HepG2 (cell line): ENCODE measurements around the gene MAFB. TPM values are rescaled to one million over a fixed set of nuclear protein-coding genes. Genes with fewer than 3 reads are reported as not detected.

ENCODE experiments used
- ATAC-seq: fragments of 200-7000 bp; cut with Tn5 transposase; 3 replicates; pipeline ENCODE4 v1.9.1; 2020; ENCODE audit warnings: mild to moderate bottlenecking, moderate library complexity
- BruUV-seq: library from RNA; stranded (reverse); fragments of 400-500 nt; replicated peaks from 2 replicates; lab custom pipeline; 2021; lab: Mats Ljungman, UMichigan
- CTCF ChIA-PET: fragments of 300-600 bp; formaldehyde crosslinking; extraction: SDS; loops from one replicate; lab custom pipeline; 2021; ENCODE audit warnings: low total read pairs, inconsistent platforms, low intra/inter-chr PET ratio; lab: Yijun Ruan, JAX
- POLR2A ChIA-PET: fragments of 350-600 bp; sonication (Branson Sonifier 250); formaldehyde crosslinking; loops from one replicate; lab custom pipeline; 2020; ENCODE audit warnings: antibody characterized with exemption, inconsistent platforms; lab: Yijun Ruan, JAX
- DNase-seq: peaks from one replicate; pipeline ENCODE4 v3.0.0-alpha.2; 2015; ENCODE audit warnings: low spot score
- FAIRE-seq: peaks from 3 replicates; lab custom pipeline; 2011; peaks lifted over from hg19 to GRCh38; lab: Jason Lieb, UNC
- H2AFZ ChIP-seq: one replicate; pipeline ENCODE4 v1.6.1; 2011; ENCODE audit warnings: low read length, inconsistent platforms
- H3K27ac ChIP-seq: fragments of 300-600 bp; 3 replicates; pipeline ENCODE4 v1.8.0; 2011; ENCODE audit warnings: mixed run types, mild to moderate bottlenecking, mixed read lengths, low read length, inconsistent platforms; ENCODE audit not compliant: insufficient read depth; ENCODE audit errors: extremely low read length
- H3K27me3 ChIP-seq, 2 experiments: fragments of 200-600 bp in 1 of 2; 2 replicates in 1 of 2; 3 replicates in 1 of 2; pipeline versions ENCODE4 v1.6.0 to v1.8.0; 2011; ENCODE audit warnings: low read length in 2 of 2, mild to moderate bottlenecking in 2 of 2, moderate library complexity in 2 of 2, inconsistent platforms in 1 of 2; ENCODE audit not compliant: insufficient read depth in 2 of 2, control insufficient read depth in 1 of 2
- H3K36me3 ChIP-seq, 2 experiments: fragments of 200-600 bp in 1 of 2; replicated peaks in 1 of 2; 2 replicates in 1 of 2; 3 replicates in 1 of 2; pipeline versions ENCODE4 v1.5.1 to v1.8.0; 2011; ENCODE audit warnings: low read length in 2 of 2, inconsistent platforms in 1 of 2; ENCODE audit not compliant: insufficient read depth in 2 of 2, control insufficient read depth in 1 of 2
- H3K4me1 ChIP-seq: 2 replicates; pipeline ENCODE4 v1.5.1; 2012; ENCODE audit warnings: low read length, inconsistent platforms; ENCODE audit not compliant: insufficient read depth
- H3K4me2 ChIP-seq: 2 replicates; pipeline ENCODE4 v1.6.0; 2011; ENCODE audit warnings: low read depth, low read length, inconsistent platforms
- H3K4me3 ChIP-seq, 3 experiments: fragments of 200-600 bp in 1 of 3; sonication (generic), shearing (Covaris generic) in 1 of 3; replicated peaks in 1 of 3; 2 replicates each; pipeline ENCODE4 v1.5.1; 2011 to 2016; ENCODE audit warnings: low read length in 3 of 3, inconsistent platforms in 2 of 3, low read depth in 2 of 3, mild to moderate bottlenecking in 2 of 3, control low read depth in 1 of 3, mixed read lengths in 1 of 3; ENCODE audit not compliant: insufficient read depth in 1 of 3
- H3K79me2 ChIP-seq: one replicate; pipeline ENCODE4 v1.6.1; 2011; ENCODE audit warnings: low read length, inconsistent platforms; ENCODE audit not compliant: insufficient read depth
- H3K9ac ChIP-seq: 2 replicates; pipeline ENCODE4 v1.6.0; 2011; ENCODE audit warnings: mild to moderate bottlenecking, low read depth, low read length, inconsistent platforms; ENCODE audit not compliant: insufficient read depth
- H3K9me3 ChIP-seq: 2 replicates; pipeline ENCODE4 v1.5.1; 2012; ENCODE audit warnings: mild to moderate bottlenecking, low read length
- H4K20me1 ChIP-seq: 2 replicates; pipeline ENCODE4 v1.6.0; 2011; ENCODE audit warnings: inconsistent platforms, mild to moderate bottlenecking, low read length, moderate library complexity; ENCODE audit not compliant: insufficient read depth
- HOXA3 ChIP-seq: sonication (generic); formaldehyde crosslinking; IDR thresholded peaks from 2 replicates; pipeline ENCODE4 v1.5.0; 2020; ENCODE audit warnings: missing genetic modification reagents
- JUND ChIP-seq: sonication (generic); formaldehyde crosslinking; IDR thresholded peaks from 2 replicates; pipeline ENCODE4 v1.8.0; 2022; ENCODE audit warnings: mild to moderate bottlenecking, missing genetic modification reagents
- NR2F1 ChIP-seq, 2 experiments: fragments of 450-650 bp in 1 of 2; formaldehyde crosslinking in 1 of 2; IDR thresholded peaks; 2 replicates each; pipeline versions ENCODE4 v1.5.0 to v1.6.1; 2016 to 2020; ENCODE audit warnings: mild to moderate bottlenecking in 1 of 2, missing compliant biosample characterization in 1 of 2, missing genetic modification reagents in 1 of 2, moderate library complexity in 1 of 2
- PCBP1 ChIP-seq: fragments of 200-400 bp; formaldehyde crosslinking; IDR thresholded peaks from 2 replicates; pipeline ENCODE4 v1.6.1; 2017; ENCODE audit warnings: mild to moderate bottlenecking, low read depth, low read length, borderline replicate concordance
- RFX3 ChIP-seq: IDR thresholded peaks from 2 replicates; pipeline ENCODE4 v1.6.1; 2016; ENCODE audit warnings: missing biosample characterization, missing genetic modification reagents
- SALL1 ChIP-seq: sonication (generic); formaldehyde crosslinking; IDR thresholded peaks from 2 replicates; pipeline ENCODE4 v1.8.0; 2022; ENCODE audit warnings: mild to moderate bottlenecking, missing genetic modification reagents
- SAP130 ChIP-seq: IDR thresholded peaks from 2 replicates; pipeline ENCODE4 v1.6.1; 2016; ENCODE audit warnings: low read depth
- SOX13 ChIP-seq, 3 experiments: fragments of 450-650 bp in 1 of 3; sonication (generic) in 1 of 3; formaldehyde crosslinking in 1 of 3; IDR thresholded peaks in 2 of 3; conservative IDR thresholded peaks in 1 of 3; 2 replicates each; pipeline versions ENCODE4 v1.5.0 to v1.6.1; 2016 to 2020; ENCODE audit warnings: antibody characterized with exemption in 1 of 3, mild to moderate bottlenecking in 1 of 3, missing compliant biosample characterization in 1 of 3, missing genetic modification reagents in 1 of 3, moderate library complexity in 1 of 3
- TBX3 ChIP-seq: fragments of 450-650 bp; IDR thresholded peaks from 2 replicates; pipeline ENCODE4 v1.6.1; 2017; ENCODE audit warnings: antibody characterized with exemption, mild to moderate bottlenecking, inconsistent platforms, borderline replicate concordance
- XRCC5 ChIP-seq: fragments of 200-400 bp; formaldehyde crosslinking; optimal IDR thresholded peaks from 2 replicates; pipeline ENCODE3; 2017; ENCODE audit warnings: mild to moderate bottlenecking, low read length
- ZNF33B ChIP-seq: sonication (generic); formaldehyde crosslinking; IDR thresholded peaks from 2 replicates; pipeline ENCODE4 v1.5.1; 2020; ENCODE audit warnings: mild to moderate bottlenecking, missing genetic modification reagents
- ZNF543 ChIP-seq: sonication (generic); formaldehyde crosslinking; IDR thresholded peaks from 2 replicates; pipeline ENCODE4 v1.4.0; 2020; ENCODE audit warnings: mild to moderate bottlenecking, missing genetic modification reagents
- ZNF616 ChIP-seq: sonication (generic); formaldehyde crosslinking; IDR thresholded peaks from 2 replicates; pipeline ENCODE4 v1.5.0; 2020; ENCODE audit warnings: low read depth, mild to moderate bottlenecking, missing genetic modification reagents
- ZNF737 ChIP-seq: sonication (generic); formaldehyde crosslinking; IDR thresholded peaks from 2 replicates; pipeline ENCODE4 v1.5.0; 2020; ENCODE audit warnings: missing genetic modification reagents, mild to moderate bottlenecking, borderline replicate concordance
- WGBS: methylation state at CpG from one replicate; pipeline ENCODE4 v1.1.6; 2017; ENCODE audit warnings: low lambda C conversion rate; 5-methylcytosine and 5-hydroxymethylcytosine counted together
- in situ Hi-C: cut with HindIII; loops from 2 replicates; pipeline ENCODE4 v1.10.0; 2017; ENCODE audit warnings: low pct_unique_long_range_greater_than_20kb; ENCODE audit not compliant: extremely low pct_ligation_motif_present
- intact Hi-C: fragments of 100-400 bp; cut with micrococcal nuclease; formaldehyde crosslinking; loops from one replicate; pipeline ENCODE4 v1.10.0; 2022; ENCODE audit not compliant: unreplicated experiment
- polyA plus RNA-seq, 8 experiments: library from polyadenylated mRNA; depleted of rRNA in 3 of 8; stranded (reverse) in 7 of 8; unstranded in 1 of 8; fragments of >200 nt; fragmentation: Illumina TruSeq in 4 of 8; extraction: Trizol in 4 of 8; gene quantifications; 2 replicates each; pipeline versions ENCODE4 v1.2.1 to v1.2.3, GENCODE V29; 2011 to 2016; ENCODE audit warnings: low read depth in 4 of 8, missing spikeins in 1 of 8, mixed read lengths in 1 of 8; ENCODE audit not compliant: insufficient read depth in 1 of 8
- total RNA-seq, 5 experiments: library from RNA; depleted of rRNA; stranded (reverse); fragments of >200 nt; fragmentation: Illumina TruSeq; extraction: Trizol; gene quantifications; 2 replicates each; pipeline ENCODE4 v1.2.3, GENCODE V29; 2016; ENCODE audit warnings: low read depth in 1 of 5
- TF ChIP-seq, protein P1 (sequence below): sonication (generic); formaldehyde crosslinking; IDR thresholded peaks from 2 replicates; pipeline ENCODE4 v1.4.0; 2020; ENCODE audit warnings: missing genetic modification reagents
- TF ChIP-seq, protein P2 (sequence below): sonication (generic); formaldehyde crosslinking; IDR thresholded peaks from 2 replicates; pipeline ENCODE4 v1.5.0; 2020; ENCODE audit warnings: missing genetic modification reagents
- TF ChIP-seq, protein P3 (sequence below): IDR thresholded peaks from 2 replicates; pipeline ENCODE4 v1.6.1; 2018; ENCODE audit warnings: missing genetic modification reagents, mild to moderate bottlenecking, missing compliant biosample characterization
- TF ChIP-seq, protein P4 (sequence below): sonication (generic); IDR thresholded peaks from 2 replicates; pipeline ENCODE4 v1.6.1; 2016; ENCODE audit warnings: low read depth, borderline replicate concordance

MAFB gene
- total and polyA plus RNA-seq, 2 of the 13 experiments (the other 11 are each of a cell fraction or from before 2014, with no cell fraction given) = 0.08 to 0.11 TPM

DNA sequence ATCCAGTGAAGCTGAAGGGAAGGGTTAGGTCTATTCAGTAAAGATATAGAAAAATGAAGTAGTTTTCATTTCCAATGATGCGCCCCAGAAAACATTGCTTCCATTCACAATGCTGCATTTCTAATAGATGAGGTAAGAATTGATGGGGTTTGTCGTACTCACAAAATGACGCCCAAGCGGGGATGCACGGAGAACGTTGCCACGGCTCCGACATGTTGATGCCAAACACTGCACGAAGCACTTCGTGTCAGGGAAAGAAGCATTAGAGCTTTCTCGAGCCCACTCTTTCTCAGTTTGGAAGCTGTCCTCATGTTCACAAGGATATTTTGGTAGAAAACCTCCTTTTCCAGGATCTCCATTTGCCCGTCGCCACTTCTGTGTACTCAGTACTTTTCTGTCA is 21.6 kb upstream of the MAFB start (continued):
- TF ChIP-seq ZNF737 (CRISPR knock-in tag) (no peak), NR2F1 (CRISPR knock-in tag; IDR thresholded peaks at IDR 0.05) (no peak), ZNF33B (CRISPR knock-in tag) (no peak)
- TF ChIP-seq, protein P1, sequence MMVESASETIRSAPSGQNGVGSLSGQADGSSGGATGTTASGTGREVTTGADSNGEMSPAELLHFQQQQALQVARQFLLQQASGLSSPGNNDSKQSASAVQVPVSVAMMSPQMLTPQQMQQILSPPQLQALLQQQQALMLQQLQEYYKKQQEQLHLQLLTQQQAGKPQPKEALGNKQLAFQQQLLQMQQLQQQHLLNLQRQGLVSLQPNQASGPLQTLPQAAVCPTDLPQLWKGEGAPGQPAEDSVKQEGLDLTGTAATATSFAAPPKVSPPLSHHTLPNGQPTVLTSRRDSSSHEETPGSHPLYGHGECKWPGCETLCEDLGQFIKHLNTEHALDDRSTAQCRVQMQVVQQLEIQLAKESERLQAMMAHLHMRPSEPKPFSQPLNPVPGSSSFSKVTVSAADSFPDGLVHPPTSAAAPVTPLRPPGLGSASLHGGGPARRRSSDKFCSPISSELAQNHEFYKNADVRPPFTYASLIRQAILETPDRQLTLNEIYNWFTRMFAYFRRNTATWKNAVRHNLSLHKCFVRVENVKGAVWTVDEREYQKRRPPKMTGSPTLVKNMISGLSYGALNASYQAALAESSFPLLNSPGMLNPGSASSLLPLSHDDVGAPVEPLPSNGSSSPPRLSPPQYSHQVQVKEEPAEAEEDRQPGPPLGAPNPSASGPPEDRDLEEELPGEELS (CRISPR knock-in tag) = no peak
- TF ChIP-seq, protein P2, sequence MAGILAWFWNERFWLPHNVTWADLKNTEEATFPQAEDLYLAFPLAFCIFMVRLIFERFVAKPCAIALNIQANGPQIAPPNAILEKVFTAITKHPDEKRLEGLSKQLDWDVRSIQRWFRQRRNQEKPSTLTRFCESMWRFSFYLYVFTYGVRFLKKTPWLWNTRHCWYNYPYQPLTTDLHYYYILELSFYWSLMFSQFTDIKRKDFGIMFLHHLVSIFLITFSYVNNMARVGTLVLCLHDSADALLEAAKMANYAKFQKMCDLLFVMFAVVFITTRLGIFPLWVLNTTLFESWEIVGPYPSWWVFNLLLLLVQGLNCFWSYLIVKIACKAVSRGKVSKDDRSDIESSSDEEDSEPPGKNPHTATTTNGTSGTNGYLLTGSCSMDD (CRISPR knock-in tag) = no peak

DNA sequence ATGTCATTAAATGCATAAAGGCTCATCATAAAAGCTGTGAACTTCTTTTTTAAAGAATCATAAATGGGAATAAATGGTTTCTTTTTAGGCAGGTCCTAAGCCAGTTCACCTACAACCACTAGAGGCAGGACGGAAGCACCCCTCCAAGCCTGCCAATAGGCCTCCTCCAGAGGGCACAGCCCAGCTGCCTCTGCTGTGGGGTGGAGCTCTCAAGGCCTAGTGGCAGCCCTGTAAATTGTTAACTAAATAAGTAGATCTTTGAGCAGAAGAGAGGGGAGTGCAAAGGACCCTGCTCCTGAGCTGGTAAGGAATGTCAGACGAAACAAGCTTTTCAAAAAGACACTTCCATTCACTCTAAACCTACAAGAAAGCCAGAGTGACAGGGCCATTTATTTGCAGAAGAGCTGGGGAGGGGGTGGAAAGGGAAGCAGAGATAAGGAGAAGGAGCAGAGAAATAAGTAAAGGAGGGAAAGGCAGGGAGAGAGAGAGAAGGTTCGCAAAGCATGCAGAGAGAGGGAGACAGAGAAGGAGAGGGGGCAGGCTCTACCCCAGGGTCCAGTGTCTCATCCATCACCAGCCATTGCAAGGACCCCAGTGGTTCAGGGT is 18.0 kb upstream of the MAFB start:
- DNase-seq (peak; percentile 91), ATAC-seq (peak; percentile 100), FAIRE-seq (peak; percentile 98)
- no peaks in the 10 kb centered on the region for H3K79me2 ChIP-seq
- in situ Hi-C loops (no loop called here), intact Hi-C loops (loop anchor here (2.0 kb wide), 1 partner anchor 240 kb away; no protein-coding TSS in a partner anchor)
- peak overlapping the region; percentile 19 for H3K27ac ChIP-seq
- peaks cover 0 to 7% of the 10 kb centered on the region in 2 experiments; a peak in 2 of 5 replicates for H3K27me3 ChIP-seq
- H3K4me3 ChIP-seq = peak overlapping the region in 2 of 3 experiments; percentile 3 to 32; a peak in 2 of 6 replicates
- no peaks in the 10 kb centered on the region for H3K9me3 ChIP-seq
- H3K4me1 ChIP-seq = peaks cover 21% of the 10 kb centered on the region
- WGBS = 2% methylated on average over 3 of the region's 3 CpGs
- peak overlapping the region; percentile 67 for H3K4me2 ChIP-seq
- ChIA-PET POLR2A (interaction anchor here (1.2 kb wide), 1 partner anchor 18 kb away, joined by 4 read pairs; the partner anchor contains the start of gene MAFB), CTCF (no interaction called here)
- no peak overlapping the region for H2AFZ ChIP-seq
- no peaks in the 10 kb centered on the region for H4K20me1 ChIP-seq
- BruUV-seq = no TSS peak
- no peaks in the 10 kb centered on the region for H3K36me3 ChIP-seq
- H3K9ac ChIP-seq = no peak overlapping the region
- TF ChIP-seq, protein P3, sequence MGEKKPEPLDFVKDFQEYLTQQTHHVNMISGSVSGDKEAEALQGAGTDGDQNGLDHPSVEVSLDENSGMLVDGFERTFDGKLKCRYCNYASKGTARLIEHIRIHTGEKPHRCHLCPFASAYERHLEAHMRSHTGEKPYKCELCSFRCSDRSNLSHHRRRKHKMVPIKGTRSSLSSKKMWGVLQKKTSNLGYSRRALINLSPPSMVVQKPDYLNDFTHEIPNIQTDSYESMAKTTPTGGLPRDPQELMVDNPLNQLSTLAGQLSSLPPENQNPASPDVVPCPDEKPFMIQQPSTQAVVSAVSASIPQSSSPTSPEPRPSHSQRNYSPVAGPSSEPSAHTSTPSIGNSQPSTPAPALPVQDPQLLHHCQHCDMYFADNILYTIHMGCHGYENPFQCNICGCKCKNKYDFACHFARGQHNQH (CRISPR knock-in tag) = no peak
- TF ChIP-seq HOXA3 = peak; percentile 53; the same call in 1 of the 2 replicates
- TF ChIP-seq ZNF543 = peak; percentile 93
- no peak for TF ChIP-seq ZNF616 (CRISPR knock-in tag)
- no peak for TF ChIP-seq PCBP1
- TF ChIP-seq JUND = no peak
- no peak for TF ChIP-seq TBX3
- no peak for TF ChIP-seq SOX13 (IDR thresholded peaks at IDR 0.05)
- TF ChIP-seq SOX13 (CRISPR knock-in tag; conservative IDR thresholded peaks at IDR 0.05 in 1 of 2, IDR thresholded peaks at IDR 0.05 in 1 of 2) = peak in 1 of 2 experiments; percentile 13; a peak in 1 of 4 replicates
- TF ChIP-seq RFX3 (CRISPR knock-in tag) = no peak
- peak; percentile 38 for TF ChIP-seq SAP130 (CRISPR knock-in tag)
- peak; percentile 43; the same call in 1 of the 2 replicates for TF ChIP-seq SALL1
- TF ChIP-seq, protein P4, sequence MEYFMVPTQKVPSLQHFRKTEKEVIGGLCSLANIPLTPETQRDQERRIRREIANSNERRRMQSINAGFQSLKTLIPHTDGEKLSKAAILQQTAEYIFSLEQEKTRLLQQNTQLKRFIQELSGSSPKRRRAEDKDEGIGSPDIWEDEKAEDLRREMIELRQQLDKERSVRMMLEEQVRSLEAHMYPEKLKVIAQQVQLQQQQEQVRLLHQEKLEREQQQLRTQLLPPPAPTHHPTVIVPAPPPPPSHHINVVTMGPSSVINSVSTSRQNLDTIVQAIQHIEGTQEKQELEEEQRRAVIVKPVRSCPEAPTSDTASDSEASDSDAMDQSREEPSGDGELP = peak; percentile 28; the same call in 1 of the 2 replicates
- peak; percentile 96 for TF ChIP-seq XRCC5
